ENCODE measurements around the gene PGA5.
"Not testable (repeated sequence)": the region's sequence is repeated elsewhere in the genome, so short reads cannot be mapped to it uniquely, and the experiment has no call there.

- not testable (repeated sequence) for TF ChIP-seq CTCF, POLR2A (IDR thresholded peaks at IDR 0.05)
Observed at GRCh38 chr11:61202950-61203746, 37.8 kb upstream of the PGA5 start, which contains the start of gene PGA3.

Data from thyroid gland (tissue), 4 donors.